GM19240 (cell line): ENCODE measurements around the gene CSNK1D.

Source experiments
- DNase-seq: peaks from one replicate; pipeline ENCODE4 v3.0.0; 2011; ENCODE audit warnings: low spot score; ENCODE audit not compliant: insufficient read length

CSNK1D gene

GRCh38 chr17:82310877-82311276 lies 37.4 kb upstream of the CSNK1D start:
- no peak for DNase-seq

- DNase-seq: no peak
Measured at GRCh38 chr17:82309656-82310570, 36.4 kb upstream of the CSNK1D start.

- no peak for DNase-seq
Measured at GRCh38 chr17:82305727-82306300, 32.3 kb upstream of the CSNK1D start.

- no peak for DNase-seq
Measured at GRCh38 chr17:82304826-82305726, 31.6 kb upstream of the CSNK1D start.

GRCh38 chr17:82303944-82304808 lies 30.7 kb upstream of the CSNK1D start:
- DNase-seq: no peak

- no peak for DNase-seq
Measured at GRCh38 chr17:82302991-82303943, 29.8 kb upstream of the CSNK1D start.

- no peak for DNase-seq
Measured at GRCh38 chr17:82302568-82302963, 29.1 kb upstream of the CSNK1D start.

GRCh38 chr17:82301916-82302567 lies 28.5 kb upstream of the CSNK1D start:
- peak; percentile 54 for DNase-seq

- no peak for DNase-seq
Measured at GRCh38 chr17:82301300-82301915, 27.9 kb upstream of the CSNK1D start.

GRCh38 chr17:82300707-82301270 lies 27.3 kb upstream of the CSNK1D start:
- DNase-seq: no peak

- DNase-seq: no peak
Measured at GRCh38 chr17:82300228-82300627, 26.7 kb upstream of the CSNK1D start.

- no peak for DNase-seq
Measured at GRCh38 chr17:82299452-82299851, 26.0 kb upstream of the CSNK1D start.

GRCh38 chr17:82298538-82299421 lies 25.3 kb upstream of the CSNK1D start:
- DNase-seq: no peak

- DNase-seq: peak; percentile 91
Measured at GRCh38 chr17:82297714-82298537, 24.4 kb upstream of the CSNK1D start.

- no peak for DNase-seq
Measured at GRCh38 chr17:82297280-82297713, 23.8 kb upstream of the CSNK1D start.

GRCh38 chr17:82296511-82297279 lies 23.2 kb upstream of the CSNK1D start:
- DNase-seq: no peak
